SH-SY5Y (cell line): Measurements from ENCODE around the gene SLC25A21.

ENCODE experiments used
- GATA2 ChIP-seq: IDR thresholded peaks from 2 replicates; pipeline ENCODE4 v1.6.1; 2011; ENCODE audit warnings: mild to moderate bottlenecking, low read depth, low read length
- GATA3 ChIP-seq: IDR thresholded peaks from 2 replicates; pipeline ENCODE4 v1.6.1; 2011; ENCODE audit warnings: low read depth, mild to moderate bottlenecking, low read length, moderate library complexity

GRCh38 chr14:36649872-36650650 is 522.3 kb downstream of the SLC25A21 start:
- no peak for TF ChIP-seq GATA2
- no peak for TF ChIP-seq GATA3
